ENCODE measurements around the gene DDX1. TPM values are rescaled to one million over a fixed set of nuclear protein-coding genes. Genes with fewer than 3 reads are reported as not detected.
A peak's percentile ranks its signal among the peaks of the same experiment; 100 is the strongest.

DDX1 gene
- total and polyA plus RNA-seq, 11 donors, result 97.7 to 193 (median 136) TPM

GRCh38 chr2:15555760-15556193 lies 35.9 kb upstream of the DDX1 start:
- H3K4me1 ChIP-seq, result peaks cover 0 to 31% (median 22%) of the 10 kb centered on the region in 12 donors
- no peak for TF ChIP-seq CTCF (IDR thresholded peaks at IDR 0.05)
- no peak for TF ChIP-seq POLR2A (IDR thresholded peaks at IDR 0.05)

GRCh38 chr2:15556311-15556930 lies 35.2 kb upstream of the DDX1 start:
- 94 to 97% (median 95%) methylated on average over 4 of the region's 4 CpGs for WGBS, 4 donors
- H3K27me3 ChIP-seq, result no peaks in the 10 kb centered on the region

More at GRCh38 chr2:15555760-15556193, 35.9 kb upstream of the DDX1 start:
- H3K27ac ChIP-seq, result no peak overlapping the region
- DNase-seq (no peak), ATAC-seq (no peak)
- H3K36me3 ChIP-seq, result peaks cover 0 to 60% (median 33%) of the 10 kb centered on the region in 9 donors
- H3K9me3 ChIP-seq, result no peaks in the 10 kb centered on the region
- intact Hi-C loops (cut with DNase I), result no loop called here
- WGBS, 4 donors, result 80 to 93% (median 87%) methylated on average over 3 of the region's 3 CpGs
- no peaks in the 10 kb centered on the region for H3K27me3 ChIP-seq
- no peak overlapping the region for H3K4me3 ChIP-seq

GRCh38 chr2:15557887-15558311 lies 33.8 kb upstream of the DDX1 start:
- Histone ChIP-seq H3K27me3 (no peaks in the 10 kb centered on the region), H3K4me3 (no peak overlapping the region), H3K36me3 (peaks cover 0 to 39% (median 18%) of the 10 kb centered on the region in 9 donors), H3K4me1 (peaks cover 0 to 31% (median 23%) of the 10 kb centered on the region in 12 donors), H3K9me3 (no peaks in the 10 kb centered on the region), H3K27ac (no peak overlapping the region)
- no peak for ATAC-seq
- DNase-seq, result no peak
- 51 to 63% (median 56%) methylated on average over 5 of the region's 5 CpGs for WGBS, 4 donors
- no peak for TF ChIP-seq CTCF (IDR thresholded peaks at IDR 0.05)
- TF ChIP-seq POLR2A (IDR thresholded peaks at IDR 0.05), result no peak
- intact Hi-C loops (cut with DNase I), result no loop called here

More at GRCh38 chr2:15556311-15556930, 35.2 kb upstream of the DDX1 start:
- DNase-seq (no peak), ATAC-seq (no peak)
- no peak for TF ChIP-seq CTCF (IDR thresholded peaks at IDR 0.05)
- TF ChIP-seq POLR2A (IDR thresholded peaks at IDR 0.05), result no peak
- Histone ChIP-seq H3K4me3 (no peak overlapping the region), H3K4me1 (peaks cover 0 to 31% (median 22%) of the 10 kb centered on the region in 12 donors), H3K27ac (no peak overlapping the region), H3K36me3 (peaks cover 0 to 54% (median 31%) of the 10 kb centered on the region in 9 donors), H3K9me3 (no peaks in the 10 kb centered on the region)
- intact Hi-C loops (cut with DNase I), result no loop called here

- Histone ChIP-seq H3K4me1 (peaks cover 0 to 31% (median 23%) of the 10 kb centered on the region in 12 donors), H3K36me3 (peaks cover 0 to 25% (median 12%) of the 10 kb centered on the region in 9 donors), H3K27ac (no peak overlapping the region), H3K9me3 (no peaks in the 10 kb centered on the region), H3K4me3 (peak overlapping the region in 10 of 12 donors; percentile 62 to 98 (median 76)), H3K27me3 (no peaks in the 10 kb centered on the region)
- no peak for ATAC-seq
- 69 to 76% (median 73%) methylated on average over 6 of the region's 6 CpGs for WGBS, 4 donors
- no peak for TF ChIP-seq CTCF (IDR thresholded peaks at IDR 0.05)
- TF ChIP-seq POLR2A (IDR thresholded peaks at IDR 0.05), result no peak
- intact Hi-C loops (cut with DNase I), result loop anchor here in 1 of 10 donors (2.0 kb wide), 1 partner anchor 31 kb away; the partner anchor contains the start of gene DDX1
- no peak for DNase-seq
These were observed 32.1 kb upstream of the DDX1 start for GRCh38 chr2:15559379-15560139.

Data from heart left ventricle (tissue), 16 donors.